Spleen (tissue), 11 donors: Measurements from ENCODE around the gene POLR2A. TPM values are rescaled to one million over a fixed set of nuclear protein-coding genes. Genes with fewer than 3 reads are reported as not detected.
A peak's percentile ranks its signal among the peaks of the same experiment; 100 is the strongest.

Experiments
- DNase-seq: peaks from one replicate; pipeline ENCODE4 v3.0.0-alpha.2; 2020
- H3K27ac ChIP-seq, 8 donors: fragments of 200-600 bp; sonication (generic) in 7 of 8; 1 replicate in 4 of 8; 2 replicates in 4 of 8; pipeline versions ENCODE4 v1.5.0 to v1.8.0; 2016 to 2021; ENCODE audit warnings: inconsistent platforms in 4 of 8, mild to moderate bottlenecking in 4 of 8, moderate library complexity in 1 of 8
- H3K27me3 ChIP-seq, 7 donors: fragments of 200-600 bp; sonication (generic) in 6 of 7; replicated peaks in 1 of 7; 1 replicate in 4 of 7; 2 replicates in 3 of 7; pipeline versions ENCODE4 v1.5.0 to v1.8.0; 2016 to 2021; ENCODE audit warnings: inconsistent platforms in 3 of 7, mild to moderate bottlenecking in 1 of 7
- H3K36me3 ChIP-seq, 6 donors: fragments of 200-600 bp; sonication (generic) in 5 of 6; 1 replicate in 4 of 6; 2 replicates in 2 of 6; pipeline versions ENCODE4 v1.5.0 to v1.8.0; 2016 to 2021; ENCODE audit warnings: inconsistent platforms in 2 of 6
- H3K4me1 ChIP-seq, 6 donors: fragments of 200-600 bp; sonication (generic) in 5 of 6; 1 replicate in 3 of 6; 2 replicates in 3 of 6; pipeline versions ENCODE4 v1.5.0 to v1.8.0; 2016 to 2021; ENCODE audit warnings: inconsistent platforms in 3 of 6
- H3K4me3 ChIP-seq, 8 donors: fragments of 200-600 bp; sonication (generic) in 7 of 8; 1 replicate in 4 of 8; 2 replicates in 4 of 8; pipeline versions ENCODE4 v1.5.0 to v1.8.0; 2016 to 2021; ENCODE audit warnings: inconsistent platforms in 4 of 8, mild to moderate bottlenecking in 4 of 8, moderate library complexity in 2 of 8
- H3K9me3 ChIP-seq, 8 donors: fragments of 200-600 bp; sonication (generic) in 7 of 8; 1 replicate in 4 of 8; 2 replicates in 4 of 8; pipeline versions ENCODE4 v1.5.0 to v1.8.0; 2016 to 2021; ENCODE audit warnings: inconsistent platforms in 4 of 8
- POLR2A ChIP-seq, 3 donors: fragments of 450-650 bp; IDR thresholded peaks; one replicate each; pipeline ENCODE4 v1.5.1; 2017; ENCODE audit warnings: antibody characterized with exemption in 3 of 3, mild to moderate bottlenecking in 1 of 3
- POLR2AphosphoS5 ChIP-seq, 3 donors: sonication (generic); formaldehyde crosslinking; IDR thresholded peaks; one replicate each; pipeline ENCODE4 v1.5.1; 2017; ENCODE audit warnings: antibody characterized with exemption in 3 of 3
- WGBS, 5 donors: extraction: QIAGEN DNeasy Blood & Tissue Kit in 3 of 5; methylation state at CpG; one replicate each; pipeline versions ENCODE4 v1.1.5 to v1.1.7; 2013 to 2018; 5-methylcytosine and 5-hydroxymethylcytosine counted together
- intact Hi-C: fragments of 100-400 bp; cut with DNase I; formaldehyde crosslinking; loops from one replicate; pipeline ENCODE4 v1.15.0; 2023; ENCODE audit warnings: low total_unique reads
- polyA plus RNA-seq, 3 donors: library from polyadenylated mRNA; stranded (reverse); fragments of 200-250 nt; gene quantifications; one replicate each; pipeline ENCODE4 v1.2.1, GENCODE V29; 2013
- total RNA-seq, 7 donors: library from RNA; depleted of rRNA in 3 of 7; stranded (reverse); fragments of >200 nt in 3 of 7; fragmentation: NEBNext Ultra II Directional in 4 of 7; extraction: Animal tissue kit (Norgen Biotek cat#: 25700) in 4 of 7; gene quantifications; one replicate each; pipeline versions ENCODE4 v1.1.0 to v1.2.1, GENCODE V29; 2016 to 2021
- TF ChIP-seq, protein P1 (sequence below), 11 experiments: fragments of 200-600 bp in 7 of 11; fragments of 450-650 bp in 4 of 11; sonication (generic) in 4 of 11; IDR thresholded peaks in 8 of 11; conservative IDR thresholded peaks in 3 of 11; 1 replicate in 7 of 11; 2 replicates in 4 of 11; pipeline versions ENCODE4 v1.4.0 to v1.8.0; 2016 to 2021; ENCODE audit warnings: antibody characterized with exemption in 11 of 11, inconsistent platforms in 4 of 11, mild to moderate bottlenecking in 1 of 11
- donor health status: healthy with polysubstance abuse.
- donor health status: DM: no; HTN: no; CAD: no; lungs with moderate emphysema.
- donor health status: DM: no; HTN: no; CAD: no.
- donor health status: Bipolar disorder and iron deficiency.
- donor health status: healthy.
- donor health status: DM: no; HTN: no; CAD: no.
- donor health status: DM: yes; HTN: yes; CAD: no.

POLR2A gene
- total and polyA plus RNA-seq, 10 donors = 8.2 to 196 (median 141) TPM

GRCh38 chr17:7502171-7502847 is 18.1 kb downstream of the POLR2A start:
- 90 to 97% (median 95%) methylated on average over 19 to 20 of the region's 20 CpGs for WGBS, 5 donors
- peaks cover 0 to 5% (median 1%) of the 10 kb centered on the region in 6 donors for H3K4me1 ChIP-seq
- H3K9me3 ChIP-seq = no peaks in the 10 kb centered on the region
- intact Hi-C loops = no loop called here
- no peak for DNase-seq
- H3K27me3 ChIP-seq = no peaks in the 10 kb centered on the region
- peaks cover 12 to 100% (median 98%) of the 10 kb centered on the region in 6 donors for H3K36me3 ChIP-seq
- TF ChIP-seq, protein P1, sequence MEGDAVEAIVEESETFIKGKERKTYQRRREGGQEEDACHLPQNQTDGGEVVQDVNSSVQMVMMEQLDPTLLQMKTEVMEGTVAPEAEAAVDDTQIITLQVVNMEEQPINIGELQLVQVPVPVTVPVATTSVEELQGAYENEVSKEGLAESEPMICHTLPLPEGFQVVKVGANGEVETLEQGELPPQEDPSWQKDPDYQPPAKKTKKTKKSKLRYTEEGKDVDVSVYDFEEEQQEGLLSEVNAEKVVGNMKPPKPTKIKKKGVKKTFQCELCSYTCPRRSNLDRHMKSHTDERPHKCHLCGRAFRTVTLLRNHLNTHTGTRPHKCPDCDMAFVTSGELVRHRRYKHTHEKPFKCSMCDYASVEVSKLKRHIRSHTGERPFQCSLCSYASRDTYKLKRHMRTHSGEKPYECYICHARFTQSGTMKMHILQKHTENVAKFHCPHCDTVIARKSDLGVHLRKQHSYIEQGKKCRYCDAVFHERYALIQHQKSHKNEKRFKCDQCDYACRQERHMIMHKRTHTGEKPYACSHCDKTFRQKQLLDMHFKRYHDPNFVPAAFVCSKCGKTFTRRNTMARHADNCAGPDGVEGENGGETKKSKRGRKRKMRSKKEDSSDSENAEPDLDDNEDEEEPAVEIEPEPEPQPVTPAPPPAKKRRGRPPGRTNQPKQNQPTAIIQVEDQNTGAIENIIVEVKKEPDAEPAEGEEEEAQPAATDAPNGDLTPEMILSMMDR (IDR thresholded peaks at IDR 0.05 in 8 of 11, conservative IDR thresholded peaks at IDR 0.05 in 3 of 11) = no peak
- TF ChIP-seq POLR2A (IDR thresholded peaks at IDR 0.05) = no peak
- peak in 1 of 3 donors; percentile 41 for TF ChIP-seq POLR2AphosphoS5 (IDR thresholded peaks at IDR 0.05)
- no peak overlapping the region for H3K27ac ChIP-seq
- H3K4me3 ChIP-seq = no peak overlapping the region

DNA sequence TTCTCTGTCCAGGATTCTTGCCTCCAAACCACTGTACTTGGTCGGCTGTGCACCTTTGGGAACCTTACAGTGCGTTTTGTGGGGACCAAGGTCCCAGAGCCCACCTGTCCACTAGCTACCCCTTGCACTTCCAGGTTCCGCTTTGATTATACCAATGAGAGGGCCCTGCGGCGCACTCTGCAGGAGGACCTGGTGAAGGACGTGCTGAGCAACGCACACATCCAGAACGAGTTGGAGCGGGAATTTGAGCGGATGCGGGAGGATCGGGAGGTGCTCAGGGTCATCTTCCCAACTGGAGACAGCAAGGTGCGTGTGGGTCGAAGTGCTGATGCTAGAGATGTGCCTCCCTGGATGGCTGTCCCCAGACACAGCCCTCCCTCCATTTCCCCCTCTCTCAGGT is 18.8 kb downstream of the POLR2A start:
- no peak overlapping the region for H3K27ac ChIP-seq
- H3K27me3 ChIP-seq = no peaks in the 10 kb centered on the region
- DNase-seq = no peak
- peaks cover 9 to 100% (median 98%) of the 10 kb centered on the region in 6 donors for H3K36me3 ChIP-seq
- H3K4me3 ChIP-seq = no peak overlapping the region
- H3K4me1 ChIP-seq = no peaks in the 10 kb centered on the region
- intact Hi-C loops = no loop called here
- peak in 1 of 3 donors; percentile 36 for TF ChIP-seq POLR2AphosphoS5 (IDR thresholded peaks at IDR 0.05)
- no peak for TF ChIP-seq POLR2A (IDR thresholded peaks at IDR 0.05)
- TF ChIP-seq, protein P1 (IDR thresholded peaks at IDR 0.05 in 8 of 11, conservative IDR thresholded peaks at IDR 0.05 in 3 of 11) = peak in 2 of 11 experiments; percentile 8 to 20
- 88 to 92% (median 90%) methylated on average over 13 to 14 of the region's 14 CpGs for WGBS, 5 donors
- H3K9me3 ChIP-seq = no peaks in the 10 kb centered on the region

GRCh38 chr17:7503521-7503920 is 19.4 kb downstream of the POLR2A start:
- DNase-seq = no peak
- 94 to 100% (median 96%) methylated on average over 8 of the region's 8 CpGs for WGBS, 5 donors
- peaks cover 9 to 100% (median 97%) of the 10 kb centered on the region in 6 donors for H3K36me3 ChIP-seq
- no peak for TF ChIP-seq POLR2A (IDR thresholded peaks at IDR 0.05)
- TF ChIP-seq, protein P1 (IDR thresholded peaks at IDR 0.05 in 8 of 11, conservative IDR thresholded peaks at IDR 0.05 in 3 of 11) = no peak
- TF ChIP-seq POLR2AphosphoS5 (IDR thresholded peaks at IDR 0.05) = no peak
- no peaks in the 10 kb centered on the region for H3K27me3 ChIP-seq
- H3K27ac ChIP-seq = no peak overlapping the region
- intact Hi-C loops = no loop called here
- H3K4me1 ChIP-seq = no peaks in the 10 kb centered on the region
- no peak overlapping the region for H3K4me3 ChIP-seq
- H3K9me3 ChIP-seq = no peaks in the 10 kb centered on the region

DNA sequence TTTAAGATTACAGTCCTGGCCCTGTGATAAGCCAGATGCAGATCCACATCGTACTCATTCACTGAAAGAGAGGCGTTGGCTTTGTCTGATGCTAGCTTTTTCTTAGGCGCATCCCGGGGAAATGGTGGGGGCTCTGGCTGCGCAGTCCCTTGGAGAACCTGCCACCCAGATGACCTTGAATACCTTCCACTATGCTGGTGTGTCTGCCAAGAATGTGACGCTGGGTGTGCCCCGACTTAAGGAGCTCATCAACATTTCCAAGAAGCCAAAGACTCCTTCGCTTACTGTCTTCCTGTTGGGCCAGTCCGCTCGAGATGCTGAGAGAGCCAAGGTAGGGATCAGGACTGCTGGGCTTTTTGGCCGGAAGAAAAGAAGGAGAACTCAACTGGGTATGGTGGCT is 24.0 kb downstream of the POLR2A start:
- H3K9me3 ChIP-seq = no peaks in the 10 kb centered on the region
- TF ChIP-seq POLR2AphosphoS5 (IDR thresholded peaks at IDR 0.05) (no peak), POLR2A (IDR thresholded peaks at IDR 0.05) (no peak)
- TF ChIP-seq, protein P1 (IDR thresholded peaks at IDR 0.05 in 8 of 11, conservative IDR thresholded peaks at IDR 0.05 in 3 of 11) = no peak

More for the DNA sequence above, 24.0 kb downstream of the POLR2A start:
- H3K4me3 ChIP-seq = no peak overlapping the region
- no peaks in the 10 kb centered on the region for H3K4me1 ChIP-seq
- no peaks in the 10 kb centered on the region for H3K27me3 ChIP-seq
- WGBS, 5 donors = 90 to 96% (median 93%) methylated on average over 11 of the region's 11 CpGs
- DNase-seq = no peak
- intact Hi-C loops = no loop called here
- no peak overlapping the region for H3K27ac ChIP-seq
- H3K36me3 ChIP-seq = peaks cover 8 to 100% (median 98%) of the 10 kb centered on the region in 6 donors
